Neural cell (in vitro differentiated cells): ENCODE results near the gene PIANP.

Experiments used
- CTCF ChIP-seq: fragments of 450-650 bp; IDR thresholded peaks from 2 replicates; pipeline ENCODE4 v1.5.1; 2014; ENCODE audit warnings: antibody characterized with exemption, mild to moderate bottlenecking, moderate library complexity; ENCODE audit not compliant: poor library complexity, severe bottlenecking
- REST ChIP-seq: IDR thresholded peaks from 2 replicates; pipeline ENCODE4 v1.6.1; 2012; ENCODE audit warnings: borderline replicate concordance

GRCh38 chr12:6716874-6717437 lies 16.3 kb upstream of the PIANP start:
- TF ChIP-seq CTCF (no peak), REST (no peak)
